ENCODE measurements around the gene CADPS2.

DNA sequence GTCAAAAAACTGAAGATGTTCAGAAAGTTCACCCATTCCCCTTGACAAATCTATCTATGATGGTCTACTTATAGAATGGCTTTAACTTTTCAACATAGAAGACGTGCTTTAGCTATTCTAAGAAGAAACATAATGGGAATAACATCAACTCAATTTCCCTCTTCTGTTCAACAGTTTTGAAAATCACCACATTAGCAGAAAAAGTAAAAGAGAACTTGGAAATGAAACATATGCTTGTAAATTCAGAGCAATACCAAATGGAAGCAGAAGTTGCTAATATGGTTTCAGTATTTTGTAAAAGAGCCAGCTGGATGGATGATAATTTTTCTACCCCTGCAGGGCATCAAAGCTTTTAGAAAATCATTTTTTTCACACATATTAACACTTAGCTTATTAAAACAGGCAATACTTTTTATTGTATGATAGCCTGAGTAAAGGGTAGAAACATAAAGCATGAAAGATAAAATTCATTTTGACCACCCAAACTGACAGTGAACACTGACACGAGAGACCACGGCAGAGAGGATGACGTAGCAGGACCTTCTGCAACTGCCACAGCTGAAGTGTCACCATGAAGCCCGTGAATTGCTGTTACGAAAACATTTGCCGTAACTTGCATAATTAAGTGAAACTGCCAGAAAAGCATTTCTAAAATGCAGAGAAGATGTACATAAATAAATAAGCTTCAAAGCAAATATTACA, 542.5 kb downstream of the CADPS2 start:
- no peak; the same call in 1 of the 2 replicates for TF ChIP-seq CTCF (IDR thresholded peaks at IDR 0.05; ENCODE audit: low read length)
- TF ChIP-seq EZH2phosphoT487 (IDR thresholded peaks at IDR 0.05; ENCODE audit: low read length), result no peak

Data from MM.1S (cell line).